Jurkat, Clone E6-1 (cell line): Measurements from ENCODE around the gene B3GNT2. TPM values are rescaled to one million over a fixed set of nuclear protein-coding genes. Genes with fewer than 3 reads are reported as not detected.
"Not testable (repeated sequence)": the region's sequence is repeated elsewhere in the genome, so short reads cannot be mapped to it uniquely, and the experiment has no call there.

Source experiments
- DNase-seq: peaks from one replicate; pipeline ENCODE4 v3.0.0-alpha.2; 2011; ENCODE audit warnings: low read depth, low spot score
- H3K4me3 ChIP-seq: 2 replicates; pipeline ENCODE4 v1.5.1; 2011; ENCODE audit warnings: mild to moderate bottlenecking, low read length, control low read depth, moderate library complexity
- polyA plus RNA-seq: library from polyadenylated mRNA; unstranded; fragments of >200 nt; gene quantifications from one replicate; pipeline ENCODE4 v1.2.1, GENCODE V29; 2012; ENCODE audit warnings: missing spikeins; ENCODE audit not compliant: insufficient read length, insufficient read depth

The B3GNT2 gene
- 13.6 TPM for polyA plus RNA-seq

GRCh38 chr2:62195421-62196277, at the start of gene B3GNT2:
Gene B3GNT2 (plus strand): TSS chr2:62196115. CDS start chr2:62222221, 26,106 bp downstream.
- DNase-seq, result peak; percentile 59
- peak within 1 kb of the TSS; percentile 84 for H3K4me3 ChIP-seq

- DNase-seq, H3K4me3 ChIP-seq: not testable (repeated sequence)
Observed at GRCh38 chr2:62146790-62147189, 49.1 kb upstream of the B3GNT2 start.

- no peak for DNase-seq
- no peak overlapping the region for H3K4me3 ChIP-seq
Observed at GRCh38 chr2:62147610-62148301, 48.2 kb upstream of the B3GNT2 start.

- DNase-seq, result no peak
- no peak overlapping the region for H3K4me3 ChIP-seq
Observed at GRCh38 chr2:62149708-62150107, 46.2 kb upstream of the B3GNT2 start.

GRCh38 chr2:62150597-62151305, 45.2 kb upstream of the B3GNT2 start:
- no peak for DNase-seq
- H3K4me3 ChIP-seq, result no peak overlapping the region

GRCh38 chr2:62151306-62151638, 44.6 kb upstream of the B3GNT2 start:
- no peak overlapping the region for H3K4me3 ChIP-seq
- DNase-seq, result no peak

GRCh38 chr2:62152000-62152399, 43.9 kb upstream of the B3GNT2 start:
- DNase-seq, result no peak
- no peak overlapping the region for H3K4me3 ChIP-seq

- no peak overlapping the region for H3K4me3 ChIP-seq
- DNase-seq, result no peak
Observed at GRCh38 chr2:62156861-62157496, 38.9 kb upstream of the B3GNT2 start.

- H3K4me3 ChIP-seq, result no peak overlapping the region
- DNase-seq, result no peak
Observed at GRCh38 chr2:62158444-62159121, 37.3 kb upstream of the B3GNT2 start.

- not testable (repeated sequence) for DNase-seq, H3K4me3 ChIP-seq
Observed at GRCh38 chr2:62160691-62161090, 35.2 kb upstream of the B3GNT2 start.

GRCh38 chr2:62163106-62163831, 32.6 kb upstream of the B3GNT2 start:
- H3K4me3 ChIP-seq, result no peak overlapping the region
- DNase-seq, result no peak

- no peak for DNase-seq
- H3K4me3 ChIP-seq, result no peak overlapping the region
Observed at GRCh38 chr2:62163834-62164233, 32.1 kb upstream of the B3GNT2 start.

GRCh38 chr2:62175728-62176127, 20.2 kb upstream of the B3GNT2 start:
- DNase-seq, result no peak
- no peak overlapping the region for H3K4me3 ChIP-seq

- DNase-seq, result no peak
- H3K4me3 ChIP-seq, result no peak overlapping the region
Observed at GRCh38 chr2:62176801-62177200, 19.1 kb upstream of the B3GNT2 start.

GRCh38 chr2:62177392-62178049, 18.4 kb upstream of the B3GNT2 start:
- H3K4me3 ChIP-seq, result no peak overlapping the region
- no peak for DNase-seq

- no peak for DNase-seq
- no peak overlapping the region for H3K4me3 ChIP-seq
Observed at GRCh38 chr2:62178741-62179271, 17.1 kb upstream of the B3GNT2 start.

- peak; percentile 92 for DNase-seq
- peak overlapping the region; percentile 25 for H3K4me3 ChIP-seq
Observed at GRCh38 chr2:62180975-62181374, 14.9 kb upstream of the B3GNT2 start.
